ENCODE measurements around the gene ACD. TPM values are rescaled to one million over a fixed set of nuclear protein-coding genes. Genes with fewer than 3 reads are reported as not detected.

The ACD gene
- total and polyA plus RNA-seq, 9 of the 15 experiments (the other 6 are each of a cell fraction or from before 2014, with no cell fraction given): 4.2 to 47.4 (median 19.2) TPM

DNA sequence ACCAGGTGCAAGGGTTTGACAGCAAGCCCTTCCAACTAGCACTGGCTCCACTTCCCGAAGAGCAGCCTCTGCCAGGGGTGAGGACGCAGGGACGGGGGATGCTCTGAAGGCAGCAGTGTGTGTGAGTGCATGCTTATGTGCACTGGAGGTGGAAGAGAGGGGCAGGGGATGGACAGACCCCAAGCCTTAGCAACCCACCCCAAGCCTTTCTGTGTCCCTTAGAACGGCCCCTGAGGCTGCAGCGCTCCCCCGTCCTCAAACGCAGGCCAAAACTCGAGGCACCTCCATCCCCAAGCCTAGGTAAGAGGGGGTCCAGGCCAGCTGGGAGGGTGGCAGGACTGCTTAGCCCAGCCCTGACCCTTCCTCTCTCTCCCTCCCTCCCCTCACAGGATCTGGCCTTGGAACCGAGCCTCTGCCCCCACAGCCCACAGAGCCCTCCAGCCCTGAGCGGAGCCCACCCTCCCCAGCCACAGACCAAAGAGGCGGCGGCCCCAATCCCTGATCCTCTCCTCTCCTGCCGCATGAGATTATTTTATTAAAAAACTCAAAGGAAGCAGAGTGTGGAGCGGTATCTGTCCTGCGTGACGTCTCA is 2.9 kb downstream of the ACD start (continued):
- TF ChIP-seq, protein P1, sequence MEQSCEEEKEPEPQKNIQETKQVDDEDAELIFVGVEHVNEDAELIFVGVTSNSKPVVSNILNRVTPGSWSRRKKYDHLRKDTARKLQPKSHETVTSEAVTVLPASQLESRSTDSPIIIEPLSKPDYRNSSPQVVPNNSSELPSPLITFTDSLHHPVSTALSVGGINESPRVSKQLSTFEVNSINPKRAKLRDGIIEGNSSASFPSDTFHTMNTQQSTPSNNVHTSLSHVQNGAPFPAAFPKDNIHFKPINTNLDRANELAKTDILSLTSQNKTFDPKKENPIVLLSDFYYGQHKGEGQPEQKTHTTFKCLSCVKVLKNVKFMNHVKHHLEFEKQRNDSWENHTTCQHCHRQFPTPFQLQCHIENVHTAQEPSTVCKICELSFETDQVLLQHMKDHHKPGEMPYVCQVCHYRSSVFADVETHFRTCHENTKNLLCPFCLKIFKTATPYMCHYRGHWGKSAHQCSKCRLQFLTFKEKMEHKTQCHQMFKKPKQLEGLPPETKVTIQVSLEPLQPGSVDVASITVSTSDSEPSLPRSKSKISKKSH (CRISPR knock-in tag; IDR thresholded peaks at IDR 0.05): no peak
- TF ChIP-seq MCM3 (IDR thresholded peaks at IDR 0.05): no peak
- no peak for TF ChIP-seq CHD2 (IDR thresholded peaks at IDR 0.05; ENCODE audit: low read depth, low read length)
- no peak for TF ChIP-seq TARDBP (IDR thresholded peaks at IDR 0.05)
- TF ChIP-seq DDX20 (tag; IDR thresholded peaks at IDR 0.05; ENCODE audit: low read depth): no peak
- no peak for TF ChIP-seq KDM2B (CRISPR knock-in tag; IDR thresholded peaks at IDR 0.05)
- TF ChIP-seq, protein P2, sequence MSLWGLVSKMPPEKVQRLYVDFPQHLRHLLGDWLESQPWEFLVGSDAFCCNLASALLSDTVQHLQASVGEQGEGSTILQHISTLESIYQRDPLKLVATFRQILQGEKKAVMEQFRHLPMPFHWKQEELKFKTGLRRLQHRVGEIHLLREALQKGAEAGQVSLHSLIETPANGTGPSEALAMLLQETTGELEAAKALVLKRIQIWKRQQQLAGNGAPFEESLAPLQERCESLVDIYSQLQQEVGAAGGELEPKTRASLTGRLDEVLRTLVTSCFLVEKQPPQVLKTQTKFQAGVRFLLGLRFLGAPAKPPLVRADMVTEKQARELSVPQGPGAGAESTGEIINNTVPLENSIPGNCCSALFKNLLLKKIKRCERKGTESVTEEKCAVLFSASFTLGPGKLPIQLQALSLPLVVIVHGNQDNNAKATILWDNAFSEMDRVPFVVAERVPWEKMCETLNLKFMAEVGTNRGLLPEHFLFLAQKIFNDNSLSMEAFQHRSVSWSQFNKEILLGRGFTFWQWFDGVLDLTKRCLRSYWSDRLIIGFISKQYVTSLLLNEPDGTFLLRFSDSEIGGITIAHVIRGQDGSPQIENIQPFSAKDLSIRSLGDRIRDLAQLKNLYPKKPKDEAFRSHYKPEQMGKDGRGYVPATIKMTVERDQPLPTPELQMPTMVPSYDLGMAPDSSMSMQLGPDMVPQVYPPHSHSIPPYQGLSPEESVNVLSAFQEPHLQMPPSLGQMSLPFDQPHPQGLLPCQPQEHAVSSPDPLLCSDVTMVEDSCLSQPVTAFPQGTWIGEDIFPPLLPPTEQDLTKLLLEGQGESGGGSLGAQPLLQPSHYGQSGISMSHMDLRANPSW (CRISPR knock-in tag; IDR thresholded peaks at IDR 0.05): no peak
- TF ChIP-seq, protein P3, sequence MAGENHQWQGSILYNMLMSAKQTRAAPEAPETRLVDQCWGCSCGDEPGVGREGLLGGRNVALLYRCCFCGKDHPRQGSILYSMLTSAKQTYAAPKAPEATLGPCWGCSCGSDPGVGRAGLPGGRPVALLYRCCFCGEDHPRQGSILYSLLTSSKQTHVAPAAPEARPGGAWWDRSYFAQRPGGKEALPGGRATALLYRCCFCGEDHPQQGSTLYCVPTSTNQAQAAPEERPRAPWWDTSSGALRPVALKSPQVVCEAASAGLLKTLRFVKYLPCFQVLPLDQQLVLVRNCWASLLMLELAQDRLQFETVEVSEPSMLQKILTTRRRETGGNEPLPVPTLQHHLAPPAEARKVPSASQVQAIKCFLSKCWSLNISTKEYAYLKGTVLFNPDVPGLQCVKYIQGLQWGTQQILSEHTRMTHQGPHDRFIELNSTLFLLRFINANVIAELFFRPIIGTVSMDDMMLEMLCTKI (IDR thresholded peaks at IDR 0.05; ENCODE audit: partially characterized antibody): no peak

All from K562 (cell line).